Head of caudate nucleus (tissue), 42 donors: ENCODE measurements around the gene HIVEP2.

Experiments
- DNase-seq, 42 donors: peaks; one replicate each; pipeline versions ENCODE4 v3.0.0 to v3.0.0-alpha.2; 2020 to 2021; ENCODE audit warnings: mixed read lengths in 7 of 42
- intact Hi-C: fragments of 100-400 bp; cut with DNase I; formaldehyde crosslinking; loops from one replicate; pipeline ENCODE4 v1.15.0; 2022

HIVEP2 gene

DNA sequence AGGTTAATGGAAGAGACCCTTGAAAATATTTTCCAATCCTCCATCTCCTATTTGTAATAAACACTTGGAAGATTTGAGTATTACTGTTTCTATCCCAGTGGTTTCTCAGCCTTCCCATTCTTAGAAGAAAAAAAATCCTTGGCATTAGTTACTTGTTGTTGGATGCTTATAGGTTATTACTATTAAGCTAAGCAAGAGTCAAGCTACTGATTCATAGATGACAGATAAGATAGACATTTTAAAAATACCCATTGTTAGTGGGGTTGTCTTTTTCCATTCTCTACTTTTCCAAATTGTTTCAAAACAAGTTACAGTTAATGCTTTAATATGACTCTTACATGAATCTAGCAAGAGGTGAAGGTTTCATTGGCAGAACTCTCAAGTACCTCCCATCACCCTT is 158.5 kb downstream of the HIVEP2 start:
- DNase-seq: no peak
- intact Hi-C loops: no loop called here

DNA sequence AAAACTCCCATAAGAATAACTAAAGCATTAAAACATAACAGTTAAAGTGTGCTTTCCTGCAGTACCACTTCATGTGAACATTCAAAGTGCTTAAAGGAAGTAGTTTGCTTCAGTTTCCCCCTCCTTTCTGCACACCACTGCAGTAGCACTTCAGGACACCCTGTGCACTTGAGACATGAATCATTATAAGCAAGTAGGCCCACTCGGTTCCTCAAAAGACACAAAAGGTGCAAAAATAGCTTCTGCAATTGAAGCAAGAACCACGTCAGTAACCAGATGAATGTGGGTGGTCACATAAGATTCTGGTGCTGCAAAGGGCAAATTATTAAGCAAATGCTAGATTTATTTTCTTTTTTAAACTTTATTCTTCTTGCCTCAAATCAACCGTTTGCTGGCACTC is 160.6 kb downstream of the HIVEP2 start:
- DNase-seq: peak in 24 of 42 donors; percentile 23 to 87 (median 53)
- intact Hi-C loops: no loop called here

DNA sequence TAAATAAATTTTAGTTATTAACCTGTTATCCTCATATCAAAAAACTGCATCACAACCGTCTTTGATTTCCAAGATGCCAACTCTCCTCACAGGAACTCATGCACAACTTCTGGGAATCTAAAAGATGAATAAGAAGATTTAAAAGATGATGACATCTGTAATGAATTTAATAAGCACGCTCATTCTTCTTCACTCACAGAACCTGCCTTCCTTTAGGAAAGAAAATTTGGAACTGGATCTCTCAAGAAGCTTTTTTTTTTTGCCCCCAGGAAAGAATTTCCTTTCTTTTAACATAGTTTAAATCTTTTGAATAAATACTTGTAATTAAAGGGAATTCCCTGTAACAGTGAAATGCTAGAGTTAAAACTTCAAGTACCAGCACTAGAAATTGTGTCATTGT is 161.5 kb downstream of the HIVEP2 start:
- intact Hi-C loops: no loop called here
- no peak for DNase-seq

DNA sequence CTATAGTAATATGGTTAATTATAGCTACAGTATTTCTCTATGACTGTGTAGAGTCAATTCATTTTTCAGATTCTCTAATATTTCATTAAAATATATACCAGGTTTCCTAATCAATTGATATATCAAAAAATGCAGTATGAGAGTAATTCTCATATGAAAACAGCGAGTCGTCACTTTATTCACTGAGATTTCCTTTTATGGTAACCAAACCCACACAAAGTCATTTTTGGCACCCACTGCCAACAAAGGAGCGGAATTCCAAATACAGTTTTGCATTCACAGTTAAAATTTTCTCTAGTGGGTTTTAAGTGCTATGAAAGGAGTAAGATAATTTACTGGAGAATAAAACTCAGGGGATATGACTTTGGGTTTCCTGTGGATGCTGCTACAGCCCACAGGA is 163.8 kb downstream of the HIVEP2 start:
- DNase-seq: peak in 3 of 42 donors; percentile 40 to 46 (median 42)
- intact Hi-C loops: no loop called here

DNA sequence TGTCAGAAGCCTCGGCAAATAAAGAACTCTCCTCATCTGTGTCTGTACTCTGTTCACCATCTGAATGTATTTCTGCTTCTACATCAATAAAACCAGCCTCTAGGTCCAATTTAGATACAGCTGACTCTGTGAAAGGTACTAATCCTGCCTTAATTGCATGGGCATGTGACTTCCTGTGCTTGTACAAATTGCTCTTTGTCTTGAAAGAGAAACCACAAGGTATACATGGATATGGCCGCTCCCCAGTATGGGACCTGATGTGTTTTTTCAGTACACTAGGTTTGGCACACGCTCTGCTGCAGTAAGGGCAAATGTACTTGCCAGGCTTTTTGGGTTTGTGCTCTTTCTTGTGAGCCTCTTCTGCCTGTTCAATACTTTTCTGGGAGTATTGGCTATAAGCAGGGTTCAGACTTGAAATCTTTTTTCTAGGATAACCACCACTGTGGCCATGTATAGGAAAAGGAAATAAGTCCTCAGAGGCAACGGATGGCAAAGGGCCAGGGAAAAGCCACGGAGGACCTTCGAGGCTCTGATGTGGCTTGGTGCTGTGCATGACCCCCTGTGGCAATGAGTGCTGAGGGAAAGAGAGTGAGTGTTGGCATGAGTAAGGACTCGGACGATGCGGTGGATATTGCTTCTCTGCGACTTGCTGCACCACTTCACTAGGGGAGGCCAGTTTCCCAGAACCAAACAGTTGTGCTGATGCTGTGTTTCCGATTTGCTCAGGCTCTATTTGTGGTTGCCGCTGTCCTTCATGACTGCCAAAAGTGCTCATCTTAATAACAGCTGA is 170.9 kb downstream of the HIVEP2 start:
- no peak for DNase-seq
- intact Hi-C loops: no loop called here

DNA sequence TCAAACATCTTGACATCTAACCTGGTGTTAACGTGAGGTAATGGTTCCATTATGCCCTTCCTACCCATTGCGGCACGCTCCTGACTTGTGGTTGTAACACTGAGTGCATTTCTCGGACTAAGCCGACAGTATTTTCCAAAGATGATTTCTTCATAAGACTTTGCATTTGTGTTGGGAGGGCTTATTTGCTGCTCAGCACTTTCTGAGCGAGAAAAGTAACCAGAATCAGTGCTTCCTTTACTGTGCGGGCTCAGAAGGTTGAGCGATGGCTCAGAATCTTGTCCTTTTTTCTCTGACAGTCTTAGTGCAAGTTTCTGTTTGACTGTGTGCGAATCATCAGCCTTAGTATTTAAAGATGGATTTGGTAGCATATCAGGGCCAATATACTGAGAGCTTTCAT is 171.7 kb downstream of the HIVEP2 start:
- intact Hi-C loops: no loop called here
- DNase-seq: no peak

DNA sequence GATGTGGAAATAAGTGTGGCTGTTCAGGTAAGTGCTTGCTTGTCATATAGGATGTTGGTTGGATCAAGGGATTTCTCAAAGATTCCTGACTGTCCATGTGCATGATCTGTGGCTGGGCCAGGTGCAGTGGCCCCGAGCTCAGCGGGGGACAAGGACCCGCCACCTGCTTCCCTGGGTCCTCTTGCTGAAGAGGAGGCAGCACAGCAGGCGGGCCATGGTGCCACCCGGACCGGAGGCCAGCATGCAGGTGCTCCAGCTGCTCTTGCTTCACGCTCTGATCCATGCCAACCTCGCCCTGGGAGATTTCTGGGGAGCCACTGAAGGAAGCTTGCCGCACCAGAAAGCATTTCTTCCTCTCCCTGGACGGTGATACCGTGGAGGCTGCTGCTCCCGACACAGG is 173.8 kb downstream of the HIVEP2 start:
- intact Hi-C loops: no loop called here
- no peak for DNase-seq

DNA sequence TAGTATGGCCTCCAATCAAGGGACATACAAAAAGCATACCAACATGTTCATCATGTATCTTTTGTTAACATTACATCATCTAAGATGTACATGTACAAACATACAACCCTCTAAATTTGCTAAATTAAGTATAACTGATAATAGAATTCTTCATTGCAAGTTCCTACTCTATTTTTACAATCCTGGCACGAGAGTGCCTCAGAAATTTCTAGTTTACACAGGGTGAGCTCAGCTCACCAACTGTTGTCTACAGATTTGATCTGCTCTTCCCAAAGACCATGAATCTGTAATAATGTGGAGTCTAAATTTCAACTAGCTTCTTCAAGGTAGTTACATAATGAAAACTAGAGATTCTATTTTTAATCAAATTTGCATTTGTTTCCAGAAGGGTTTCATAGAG is 179.7 kb downstream of the HIVEP2 start:
- intact Hi-C loops: no loop called here
- DNase-seq: no peak

DNA sequence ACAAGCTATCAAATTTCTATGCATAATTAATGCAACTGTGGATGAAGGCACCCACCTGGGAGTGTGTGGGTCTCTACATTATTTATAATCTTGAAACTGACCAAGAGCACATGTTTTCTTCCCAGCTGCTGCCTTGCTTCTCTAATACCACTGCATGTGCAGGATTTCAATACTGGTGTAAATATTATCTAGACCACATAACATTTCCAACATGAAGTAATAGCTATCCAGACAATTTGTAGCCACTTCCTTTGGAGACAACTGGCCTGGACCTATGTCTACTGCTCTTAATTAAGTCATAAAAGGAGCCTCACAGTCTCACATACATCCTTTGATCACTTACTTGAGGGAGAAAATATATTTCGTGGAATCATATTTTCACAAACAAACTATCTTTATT is 180.7 kb downstream of the HIVEP2 start:
- DNase-seq: no peak
- intact Hi-C loops: no loop called here

DNA sequence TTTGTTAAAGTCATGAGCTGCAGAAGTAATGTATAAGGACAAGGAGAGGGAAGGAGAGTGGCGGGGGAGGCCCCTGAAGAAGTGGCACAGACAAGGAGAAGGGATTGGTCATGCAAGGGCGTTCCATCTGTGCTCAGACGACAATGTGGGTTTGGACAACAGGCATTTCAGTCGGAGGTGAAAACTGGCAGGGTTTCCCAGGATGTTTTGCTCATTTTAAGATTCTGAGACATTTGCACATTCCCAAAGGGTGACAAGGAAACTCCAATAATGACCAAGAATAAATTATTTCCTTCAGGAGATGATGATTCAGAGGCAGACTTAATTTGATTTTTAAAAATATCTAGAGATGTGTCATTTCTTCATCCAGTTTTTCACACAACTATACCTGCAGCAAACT is 181.8 kb downstream of the HIVEP2 start:
- no peak for DNase-seq
- intact Hi-C loops: no loop called here

DNA sequence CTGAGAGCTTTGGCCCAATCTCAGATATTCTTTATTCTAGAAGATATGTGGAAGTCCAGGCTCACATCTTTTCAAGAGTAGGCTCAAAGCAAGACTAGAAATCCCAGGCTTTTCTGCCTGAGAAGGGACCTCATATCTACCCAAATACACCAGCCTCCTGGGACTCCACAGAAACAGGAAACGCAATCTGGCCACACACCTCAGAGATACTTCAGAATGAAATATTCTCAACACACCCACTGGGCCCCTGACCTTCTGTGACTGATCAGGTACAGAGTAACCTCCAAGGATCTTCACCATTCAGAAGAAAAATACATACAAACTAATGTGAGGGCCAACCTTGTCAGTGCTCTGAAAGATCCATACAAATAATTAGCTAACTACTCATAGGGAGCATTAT is 183.2 kb downstream of the HIVEP2 start:
- no peak for DNase-seq
- intact Hi-C loops: no loop called here

DNA sequence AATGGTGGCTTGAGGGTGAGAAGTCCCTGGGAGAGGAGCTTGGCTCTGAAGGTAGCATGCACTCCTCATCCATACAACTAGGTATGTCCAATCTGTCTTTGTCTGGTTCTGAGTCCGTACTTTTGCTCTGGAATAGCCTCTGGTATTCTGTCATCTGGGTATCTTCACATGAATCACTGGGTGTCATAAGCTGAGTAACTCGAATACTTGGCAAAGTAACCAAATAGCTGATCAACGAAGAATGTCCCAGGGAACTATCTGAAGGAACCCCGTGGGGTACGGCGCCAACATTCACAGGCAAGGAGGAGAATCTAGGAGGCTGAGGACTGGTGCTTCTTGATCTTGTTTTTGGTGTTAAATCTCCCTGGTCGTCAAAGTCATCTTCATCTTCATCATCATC is 184.8 kb downstream of the HIVEP2 start:
- no peak for DNase-seq
- intact Hi-C loops: no loop called here

DNA sequence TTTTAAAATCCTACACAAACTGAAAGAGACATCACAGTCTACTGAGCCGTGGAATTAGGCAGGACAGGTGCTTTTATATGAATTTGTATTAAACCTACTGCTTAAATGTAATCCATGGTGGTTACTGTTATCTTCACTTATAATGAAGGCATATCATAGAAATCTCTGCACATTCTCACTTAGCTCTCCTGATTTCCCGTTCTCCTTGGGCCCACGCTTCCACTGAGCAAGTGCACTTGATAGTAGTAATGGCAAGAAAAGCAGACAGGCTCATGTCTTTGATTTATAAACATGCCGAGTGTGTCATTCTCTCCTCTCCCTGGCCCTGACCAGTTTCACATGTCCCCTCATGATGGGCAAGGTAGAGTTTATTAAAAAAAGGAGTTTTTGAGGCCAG is 186.3 kb downstream of the HIVEP2 start:
- DNase-seq: peak in 18 of 42 donors; percentile 19 to 73 (median 41)
- intact Hi-C loops: no loop called here

DNA sequence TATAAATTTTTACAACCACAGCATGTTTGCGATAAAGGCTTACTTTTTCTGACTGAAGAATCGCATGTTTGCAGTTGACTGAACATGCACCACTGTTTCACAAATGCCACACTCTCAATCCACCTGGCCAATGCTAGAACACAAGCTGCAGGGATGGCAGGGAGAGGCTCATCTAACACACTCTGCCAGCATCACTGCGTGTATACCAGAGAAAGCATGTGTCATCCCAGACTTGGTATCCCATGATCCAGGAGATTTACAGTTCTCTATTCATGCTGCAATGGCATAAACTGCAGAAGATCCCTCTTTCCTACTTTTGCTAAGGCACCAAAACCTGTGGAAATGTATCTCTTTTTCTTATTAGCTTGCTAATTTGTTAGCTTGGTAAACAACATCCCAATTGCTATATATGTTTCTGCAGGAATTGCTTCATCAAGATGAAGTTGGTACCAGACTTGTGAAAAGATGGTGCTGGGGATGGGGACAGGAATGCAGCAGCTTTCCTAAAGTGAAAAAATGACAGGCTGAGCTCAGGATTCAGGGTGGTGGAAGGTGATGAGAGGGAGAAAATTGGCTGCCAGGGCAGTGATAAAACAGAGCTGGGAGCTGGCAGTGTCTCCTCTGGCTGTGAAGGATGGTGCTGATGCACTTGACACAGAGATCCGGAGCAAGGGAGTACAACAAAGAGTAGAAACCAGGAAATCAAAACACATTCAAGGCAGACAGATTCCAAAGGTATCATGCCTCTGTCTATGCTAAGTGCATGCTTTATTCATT is 186.9 kb downstream of the HIVEP2 start:
- intact Hi-C loops: no loop called here
- DNase-seq: peak in 1 of 42 donors; percentile 9

DNA sequence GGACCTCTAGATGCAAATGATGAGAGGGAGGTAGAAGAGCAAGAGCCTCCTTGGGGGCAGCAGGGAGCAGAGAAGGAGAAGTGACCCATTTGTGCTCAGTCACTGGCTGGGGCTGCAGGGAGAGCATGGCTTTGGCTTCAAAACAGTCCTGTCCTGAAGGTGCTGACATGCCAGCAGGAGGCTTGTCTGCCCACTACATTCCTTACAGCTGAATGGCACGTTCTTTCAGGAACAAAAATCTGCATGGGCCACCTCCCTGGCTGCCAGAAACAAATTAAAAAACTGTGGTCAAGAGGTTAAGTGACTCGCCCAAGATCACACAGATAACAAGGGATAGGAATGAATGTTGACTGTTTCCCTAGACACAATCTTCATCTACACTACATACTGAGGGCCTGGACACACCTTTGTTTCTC is 188.8 kb downstream of the HIVEP2 start:
- intact Hi-C loops: no loop called here
- no peak for DNase-seq

DNA sequence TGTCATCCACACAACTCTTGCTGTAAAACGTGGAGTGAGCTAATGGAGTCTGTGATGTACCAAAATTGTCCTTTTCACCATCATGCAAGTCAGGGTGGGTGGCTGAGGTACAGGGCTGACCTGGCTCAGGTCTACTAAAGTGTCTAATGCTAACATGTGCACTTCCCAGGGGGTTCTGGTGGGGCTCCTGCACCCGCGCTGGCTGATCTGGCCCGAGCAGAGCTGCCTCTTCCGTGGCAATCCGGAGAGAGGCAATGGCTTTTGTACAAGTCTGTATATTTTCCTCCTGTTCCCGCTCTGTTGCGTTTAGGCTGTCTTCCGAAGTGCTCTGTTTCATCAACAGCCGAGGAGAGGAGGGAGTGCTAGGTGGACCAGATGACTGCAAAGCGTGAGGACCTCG is 191.8 kb downstream of the HIVEP2 start:
- intact Hi-C loops: no loop called here
- no peak for DNase-seq

DNA sequence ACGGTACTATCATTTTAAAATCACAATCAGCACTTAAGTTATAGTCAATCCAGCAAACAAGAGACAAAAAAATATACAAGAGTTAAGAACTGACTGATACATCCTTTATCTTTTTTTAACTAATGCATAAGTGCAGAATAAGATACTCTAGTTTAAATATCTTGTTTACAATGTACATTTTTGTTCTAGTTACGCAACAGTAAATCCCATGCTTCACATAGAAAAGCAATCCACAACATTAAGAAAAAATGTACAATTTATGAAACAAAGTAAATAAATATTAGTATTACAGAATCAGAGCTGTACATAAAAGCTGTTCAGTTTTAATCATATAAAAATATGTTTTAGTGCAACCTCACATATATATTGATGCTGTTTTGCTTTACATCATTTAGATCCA is 192.6 kb downstream of the HIVEP2 start:
- intact Hi-C loops: no loop called here
- DNase-seq: no peak

DNA sequence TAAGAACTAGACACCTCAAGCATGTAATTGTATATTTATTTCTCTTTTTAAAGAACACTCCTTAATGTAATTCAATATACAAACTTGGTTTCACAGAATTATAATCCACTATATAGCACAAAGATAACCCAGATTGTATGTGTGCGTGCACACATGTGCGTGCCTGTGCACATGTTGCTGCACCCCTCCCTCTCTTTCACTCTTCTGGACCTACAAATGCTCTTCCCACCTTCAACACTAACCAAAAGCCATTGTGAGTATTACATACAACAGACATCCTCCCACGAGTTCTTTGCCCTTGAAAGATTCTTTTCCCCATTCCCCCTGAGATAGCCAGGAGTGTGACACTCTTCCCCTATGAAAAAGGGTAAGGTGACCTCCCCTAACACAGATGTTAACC is 193.5 kb downstream of the HIVEP2 start:
- intact Hi-C loops: no loop called here
- no peak for DNase-seq

DNA sequence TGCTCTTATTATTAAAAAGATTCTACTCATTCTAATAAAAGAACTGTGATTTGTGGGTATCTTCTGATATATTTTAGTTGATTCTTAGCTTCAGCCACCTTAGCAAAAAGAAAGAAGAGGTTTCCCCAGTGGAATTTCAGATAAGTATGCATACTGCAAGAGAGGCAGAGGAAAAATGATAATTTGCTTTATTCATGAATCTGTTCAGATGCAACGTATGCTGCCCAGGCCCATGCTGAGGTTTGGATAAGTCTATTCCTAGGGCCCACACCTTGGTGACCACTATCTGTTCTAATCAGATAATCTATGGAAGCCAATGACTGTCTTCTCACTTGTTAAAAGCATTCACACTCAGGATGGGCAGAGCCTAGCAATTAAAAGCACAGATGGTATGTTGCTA is 194.0 kb downstream of the HIVEP2 start:
- no peak for DNase-seq
- intact Hi-C loops: no loop called here

DNA sequence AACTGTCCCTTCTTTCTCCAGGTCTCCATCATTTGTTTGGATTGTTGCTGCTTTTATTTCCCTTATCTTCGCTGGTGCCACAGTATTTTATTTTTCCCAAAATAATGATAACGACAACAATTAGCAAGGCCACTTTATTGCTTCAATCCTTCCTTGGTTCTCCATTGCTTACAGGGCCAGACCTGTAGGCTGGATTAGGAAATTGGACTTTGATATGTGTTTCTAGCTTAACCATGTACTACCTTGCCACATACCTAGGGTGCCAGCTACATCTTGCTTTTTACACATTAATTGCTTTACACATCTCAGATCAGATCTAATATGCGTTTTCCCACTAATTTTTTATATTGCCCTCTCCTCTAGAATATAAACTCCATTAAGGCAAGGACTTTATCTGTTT is 195.4 kb downstream of the HIVEP2 start:
- no peak for DNase-seq

DNA sequence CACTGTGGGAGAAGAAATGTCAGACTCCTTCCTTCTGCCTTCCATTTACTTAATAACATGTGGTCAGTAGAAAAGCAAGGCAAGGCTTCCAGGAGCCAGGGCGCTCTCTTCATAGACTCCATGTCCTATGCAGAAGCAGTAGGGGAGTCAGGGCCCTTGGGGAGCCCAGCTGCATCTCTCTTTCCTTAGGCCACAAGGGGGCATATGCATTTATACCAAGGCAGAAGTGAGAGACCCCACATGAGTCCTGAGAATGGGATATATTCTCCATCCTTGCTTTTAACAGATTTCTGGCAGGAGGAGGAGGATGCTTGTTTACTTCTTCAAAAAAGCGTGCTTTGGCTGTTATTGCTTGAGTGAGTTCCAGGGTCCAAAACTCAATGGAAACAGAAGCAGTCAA is 198.5 kb downstream of the HIVEP2 start:
- peak in 32 of 42 donors; percentile 9 to 78 (median 36) for DNase-seq
- intact Hi-C loops: no loop called here

More for the DNA sequence above, 195.4 kb downstream of the HIVEP2 start:
- intact Hi-C loops: no loop called here
